Measurements from ENCODE around the gene KLHL22.

DNA sequence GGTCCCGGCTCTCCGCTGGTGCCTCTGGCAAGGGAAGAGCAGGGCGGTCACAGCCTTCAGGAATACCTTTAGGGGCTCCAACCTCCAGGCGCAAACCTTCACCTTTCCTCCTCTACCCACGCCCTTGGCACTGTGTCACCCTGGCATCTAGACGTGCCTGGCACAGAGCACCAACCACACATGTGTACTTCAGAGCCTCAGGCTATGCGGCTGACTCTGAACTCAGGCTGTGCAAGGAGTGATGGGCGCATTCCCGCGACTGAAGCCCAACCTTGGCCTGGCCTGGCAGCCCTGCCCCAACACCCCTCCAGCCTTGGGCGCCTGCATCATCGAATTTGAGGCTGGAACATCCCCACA, 69.4 kb downstream of the KLHL22 start:
- TF ChIP-seq, protein P1, sequence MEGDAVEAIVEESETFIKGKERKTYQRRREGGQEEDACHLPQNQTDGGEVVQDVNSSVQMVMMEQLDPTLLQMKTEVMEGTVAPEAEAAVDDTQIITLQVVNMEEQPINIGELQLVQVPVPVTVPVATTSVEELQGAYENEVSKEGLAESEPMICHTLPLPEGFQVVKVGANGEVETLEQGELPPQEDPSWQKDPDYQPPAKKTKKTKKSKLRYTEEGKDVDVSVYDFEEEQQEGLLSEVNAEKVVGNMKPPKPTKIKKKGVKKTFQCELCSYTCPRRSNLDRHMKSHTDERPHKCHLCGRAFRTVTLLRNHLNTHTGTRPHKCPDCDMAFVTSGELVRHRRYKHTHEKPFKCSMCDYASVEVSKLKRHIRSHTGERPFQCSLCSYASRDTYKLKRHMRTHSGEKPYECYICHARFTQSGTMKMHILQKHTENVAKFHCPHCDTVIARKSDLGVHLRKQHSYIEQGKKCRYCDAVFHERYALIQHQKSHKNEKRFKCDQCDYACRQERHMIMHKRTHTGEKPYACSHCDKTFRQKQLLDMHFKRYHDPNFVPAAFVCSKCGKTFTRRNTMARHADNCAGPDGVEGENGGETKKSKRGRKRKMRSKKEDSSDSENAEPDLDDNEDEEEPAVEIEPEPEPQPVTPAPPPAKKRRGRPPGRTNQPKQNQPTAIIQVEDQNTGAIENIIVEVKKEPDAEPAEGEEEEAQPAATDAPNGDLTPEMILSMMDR (IDR thresholded peaks at IDR 0.05), result no peak
- TF ChIP-seq POLR2AphosphoS5 (IDR thresholded peaks at IDR 0.05; ENCODE audit: low read depth, low read length) (no peak), SIN3A (IDR thresholded peaks at IDR 0.05; ENCODE audit: borderline replicate concordance, insufficient read depth, low read depth, low read length) (no peak)

Data from Panc1 (cell line).